Measurements from ENCODE around the gene DNAJC8.

- TF ChIP-seq CTCF (IDR thresholded peaks at IDR 0.05) (no peak), MAX (IDR thresholded peaks at IDR 0.05; ENCODE audit: low read depth) (no peak), EP300 (IDR thresholded peaks at IDR 0.05; ENCODE audit: borderline replicate concordance in 1 of 2, low read depth in 1 of 2, low read length in 1 of 2) (peak in 1 of 2 experiments; percentile 21; a peak in 1 of 4 replicates), NRF1 (IDR thresholded peaks at IDR 0.05; ENCODE audit: low read depth, low read length) (no peak), GATA2 (CRISPR knock-in tag; IDR thresholded peaks at IDR 0.05) (no peak), RFX5 (IDR thresholded peaks at IDR 0.05; ENCODE audit: low read length) (no peak), PBX3 (IDR thresholded peaks at IDR 0.05) (no peak), USF1 (IDR thresholded peaks at IDR 0.05; ENCODE audit: borderline replicate concordance, low read depth) (no peak), POLR2AphosphoS5 (IDR thresholded peaks at IDR 0.05; ENCODE audit: low read depth, low read length) (no peak), TEAD4 (IDR thresholded peaks at IDR 0.05; ENCODE audit: borderline replicate concordance, insufficient read depth) (no peak), RAD21 (IDR thresholded peaks at IDR 0.05; ENCODE audit: low read length) (no peak)
These were observed 58.9 kb downstream of the DNAJC8 start for GRCh38 chr1:28173980-28174297.
